H9 (cell line): ENCODE results near the gene UQCRC2. TPM values are rescaled to one million over a fixed set of nuclear protein-coding genes. Genes with fewer than 3 reads are reported as not detected.

ENCODE experiments used
- DNase-seq: peaks from one replicate; pipeline ENCODE4 v3.0.0-alpha.2; 2017
- H2AFZ ChIP-seq: one replicate; pipeline ENCODE4 v1.6.1; 2013; ENCODE audit warnings: mild to moderate bottlenecking, low read length, control low read depth, moderate library complexity
- H2AK5ac ChIP-seq: 2 replicates; pipeline ENCODE4 v1.6.1; 2013; ENCODE audit warnings: low read length, control low read depth, mixed read lengths; ENCODE audit not compliant: insufficient read length
- H2BK120ac ChIP-seq: one replicate; pipeline ENCODE4 v1.6.1; 2013; ENCODE audit warnings: low read depth, mild to moderate bottlenecking, low read length, control low read depth, inconsistent platforms; ENCODE audit not compliant: poor library complexity, severe bottlenecking
- H2BK12ac ChIP-seq: 2 replicates; pipeline ENCODE4 v1.6.1; 2013; ENCODE audit warnings: low read length, control low read depth, mixed read lengths, low read depth; ENCODE audit not compliant: insufficient read length
- H2BK15ac ChIP-seq: 2 replicates; pipeline ENCODE4 v1.6.1; 2013; ENCODE audit warnings: low read depth, low read length, control low read depth
- H2BK20ac ChIP-seq: one replicate; pipeline ENCODE4 v1.6.1; 2013; ENCODE audit warnings: low read depth, mild to moderate bottlenecking, low read length, control low read depth, inconsistent platforms; ENCODE audit not compliant: poor library complexity, severe bottlenecking
- H2BK5ac ChIP-seq: 2 replicates; pipeline ENCODE4 v1.6.1; 2013; ENCODE audit warnings: low read length, control low read depth, mixed read lengths; ENCODE audit not compliant: insufficient read length
- H3K14ac ChIP-seq: 2 replicates; pipeline ENCODE4 v1.6.1; 2013; ENCODE audit warnings: low read length, control low read depth; ENCODE audit not compliant: insufficient read depth
- H3K18ac ChIP-seq: 2 replicates; pipeline ENCODE4 v1.6.1; 2013; ENCODE audit warnings: low read depth, mild to moderate bottlenecking, mixed read lengths, low read length, control low read depth; ENCODE audit not compliant: insufficient read length
- H3K23ac ChIP-seq: 2 replicates; pipeline ENCODE4 v1.6.1; 2013; ENCODE audit warnings: low read length, control low read depth, mixed read lengths, low read depth; ENCODE audit not compliant: insufficient read length
- H3K23me2 ChIP-seq: 2 replicates; pipeline ENCODE4 v1.6.1; 2013; ENCODE audit warnings: low read depth, mild to moderate bottlenecking, mixed read lengths, low read length, control low read depth; ENCODE audit not compliant: insufficient read length, poor library complexity, severe bottlenecking
- H3K27ac ChIP-seq: 2 replicates; pipeline ENCODE4 v1.5.1; 2013; ENCODE audit warnings: low read length, control low read depth, mixed read lengths, low read depth; ENCODE audit not compliant: insufficient read length
- H3K27me3 ChIP-seq: 2 replicates; pipeline ENCODE4 v1.6.1; 2013; ENCODE audit warnings: low read length, control low read depth, inconsistent platforms; ENCODE audit not compliant: insufficient read depth
- H3K4ac ChIP-seq: 2 replicates; pipeline ENCODE4 v1.6.1; 2013; ENCODE audit warnings: low read depth, mild to moderate bottlenecking, control low read depth, inconsistent platforms, low read length, moderate library complexity
- H3K4me1 ChIP-seq: 2 replicates; pipeline ENCODE4 v1.6.1; 2013; ENCODE audit warnings: low read length, control low read depth, inconsistent platforms; ENCODE audit not compliant: insufficient read depth
- H3K4me2 ChIP-seq: 2 replicates; pipeline ENCODE4 v1.6.1; 2013; ENCODE audit warnings: low read length, control low read depth, mixed read lengths; ENCODE audit not compliant: insufficient read length, insufficient read depth
- H3K56ac ChIP-seq: 2 replicates; pipeline ENCODE4 v1.6.1; 2013; ENCODE audit warnings: low read depth, mild to moderate bottlenecking, mixed read lengths, low read length, control low read depth; ENCODE audit not compliant: insufficient read length
- H3K79me1 ChIP-seq: 2 replicates; pipeline ENCODE4 v1.6.1; 2013; ENCODE audit warnings: low read depth, mild to moderate bottlenecking, moderate library complexity, low read length, control low read depth, inconsistent platforms; ENCODE audit not compliant: insufficient read depth, poor library complexity, severe bottlenecking
- H3K79me2 ChIP-seq: 2 replicates; pipeline ENCODE4 v1.6.1; 2013; ENCODE audit warnings: low read length, control low read depth, inconsistent platforms; ENCODE audit not compliant: insufficient read depth
- H3K9ac ChIP-seq: 2 replicates; pipeline ENCODE4 v1.6.1; 2013; ENCODE audit warnings: low read length, control low read depth, mixed read lengths; ENCODE audit not compliant: insufficient read length; ENCODE audit errors: extremely low read depth
- H3K9me3 ChIP-seq: one replicate; pipeline ENCODE4 v1.6.1; 2013; ENCODE audit warnings: low read depth, low read length, inconsistent platforms; ENCODE audit not compliant: control insufficient read depth
- H3T11ph ChIP-seq: one replicate; pipeline ENCODE4 v1.6.1; 2013; ENCODE audit warnings: mild to moderate bottlenecking, low read length, control low read depth, inconsistent platforms
- H4K20me1 ChIP-seq: one replicate; pipeline ENCODE4 v1.6.1; 2013; ENCODE audit not compliant: control insufficient read depth, insufficient read length, insufficient read depth
- H4K5ac ChIP-seq: 2 replicates; pipeline ENCODE4 v1.6.1; 2013; ENCODE audit warnings: low read depth, mild to moderate bottlenecking, mixed read lengths, low read length, control low read depth; ENCODE audit not compliant: insufficient read length
- H4K8ac ChIP-seq: replicated peaks from 2 replicates; pipeline ENCODE4 v1.6.1; 2013; ENCODE audit warnings: low read length, control low read depth, mixed read lengths, low read depth; ENCODE audit not compliant: insufficient read length
- H4K91ac ChIP-seq: 2 replicates; pipeline ENCODE4 v1.6.1; 2013; ENCODE audit warnings: low read depth, mild to moderate bottlenecking, moderate library complexity, mixed read lengths, low read length, control low read depth; ENCODE audit not compliant: insufficient read length
- H3K27ac Mint-ChIP-seq, 3 experiments: 2 replicates in 2 of 3; 3 replicates in 1 of 3; pipeline ENCODE4 v1.8.0; 2020 to 2021; ENCODE audit warnings: mixed read lengths in 3 of 3, mild to moderate bottlenecking in 1 of 3, moderate library complexity in 1 of 3
- H3K27me3 Mint-ChIP-seq: 2 replicates; pipeline ENCODE4 v1.8.0; 2021; ENCODE audit warnings: low read depth, mild to moderate bottlenecking, moderate library complexity, mixed read lengths
- H3K36me3 Mint-ChIP-seq, 3 experiments: 2 replicates in 2 of 3; 3 replicates in 1 of 3; pipeline ENCODE4 v1.8.0; 2020 to 2021; ENCODE audit warnings: low read depth in 3 of 3, mixed read lengths in 3 of 3; ENCODE audit not compliant: insufficient read depth in 1 of 3
- H3K4me1 Mint-ChIP-seq, 2 experiments: 2 replicates each; pipeline ENCODE4 v1.8.0; 2020; ENCODE audit warnings: mixed read lengths in 2 of 2
- H3K4me3 Mint-ChIP-seq, 2 experiments: 2 replicates in 1 of 2; 3 replicates in 1 of 2; pipeline ENCODE4 v1.8.0; 2020 to 2021; ENCODE audit warnings: mild to moderate bottlenecking in 2 of 2, mixed read lengths in 2 of 2, moderate library complexity in 1 of 2
- H3K9me3 Mint-ChIP-seq, 2 experiments: 2 replicates in 1 of 2; 3 replicates in 1 of 2; pipeline ENCODE4 v1.8.0; 2020; ENCODE audit warnings: mild to moderate bottlenecking in 2 of 2, mixed read lengths in 2 of 2, moderate library complexity in 1 of 2
- WGBS: extraction: QIAGEN DNeasy Blood & Tissue Kit; methylation state at CpG from one replicate; pipeline ENCODE4 v1.1.7; 2013; ENCODE audit warnings: missing lambda C conversion rate, low lambda C conversion rate, mixed read lengths; ENCODE audit not compliant: insufficient read length; ENCODE audit errors: extremely low coverage; 5-methylcytosine and 5-hydroxymethylcytosine counted together
- total RNA-seq: library from RNA; stranded (reverse); gene quantifications from 2 replicates; pipeline ENCODE4 v1.2.1, GENCODE V29; 2021
- TF ChIP-seq, protein P1 (sequence below): fragments of 200-600 bp; sonication (generic); conservative IDR thresholded peaks from 3 replicates; pipeline ENCODE4 v1.8.0; 2021; ENCODE audit warnings: antibody characterized with exemption, mild to moderate bottlenecking

The UQCRC2 gene
- total RNA-seq, 1 experiment from 2014 or later: 228 TPM

DNA sequence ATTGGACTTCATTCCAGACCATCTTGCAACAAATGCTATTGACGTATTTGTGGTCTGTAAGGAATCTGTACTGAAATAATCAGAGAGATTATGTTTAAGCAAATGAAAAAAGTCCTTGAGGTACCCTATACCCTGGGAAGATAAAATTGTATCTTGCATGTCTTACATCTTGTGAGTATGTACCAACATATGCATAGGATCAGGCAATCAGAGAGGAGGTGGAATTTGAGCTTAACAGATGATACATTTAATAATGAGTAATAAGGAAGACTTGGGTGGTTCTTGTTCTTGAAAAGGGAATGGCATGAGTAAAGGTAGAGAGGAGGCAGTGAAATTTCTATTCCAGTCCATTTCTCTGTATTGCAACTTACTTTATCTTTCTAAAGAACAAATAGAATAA, 65.4 kb downstream of the UQCRC2 start:
- no peak overlapping the region for H2BK15ac ChIP-seq
- H2BK120ac ChIP-seq: no peak overlapping the region
- H3K27ac Mint-ChIP-seq: no peak overlapping the region
- H2BK20ac ChIP-seq: no peak overlapping the region
- no peaks in the 10 kb centered on the region for H3K23me2 ChIP-seq
- no peaks in the 10 kb centered on the region for H3K36me3 Mint-ChIP-seq
- DNase-seq: no peak
- TF ChIP-seq, protein P1, sequence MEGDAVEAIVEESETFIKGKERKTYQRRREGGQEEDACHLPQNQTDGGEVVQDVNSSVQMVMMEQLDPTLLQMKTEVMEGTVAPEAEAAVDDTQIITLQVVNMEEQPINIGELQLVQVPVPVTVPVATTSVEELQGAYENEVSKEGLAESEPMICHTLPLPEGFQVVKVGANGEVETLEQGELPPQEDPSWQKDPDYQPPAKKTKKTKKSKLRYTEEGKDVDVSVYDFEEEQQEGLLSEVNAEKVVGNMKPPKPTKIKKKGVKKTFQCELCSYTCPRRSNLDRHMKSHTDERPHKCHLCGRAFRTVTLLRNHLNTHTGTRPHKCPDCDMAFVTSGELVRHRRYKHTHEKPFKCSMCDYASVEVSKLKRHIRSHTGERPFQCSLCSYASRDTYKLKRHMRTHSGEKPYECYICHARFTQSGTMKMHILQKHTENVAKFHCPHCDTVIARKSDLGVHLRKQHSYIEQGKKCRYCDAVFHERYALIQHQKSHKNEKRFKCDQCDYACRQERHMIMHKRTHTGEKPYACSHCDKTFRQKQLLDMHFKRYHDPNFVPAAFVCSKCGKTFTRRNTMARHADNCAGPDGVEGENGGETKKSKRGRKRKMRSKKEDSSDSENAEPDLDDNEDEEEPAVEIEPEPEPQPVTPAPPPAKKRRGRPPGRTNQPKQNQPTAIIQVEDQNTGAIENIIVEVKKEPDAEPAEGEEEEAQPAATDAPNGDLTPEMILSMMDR: no peak
- H3K14ac ChIP-seq: no peak overlapping the region
- no peak overlapping the region for H3K4me2 ChIP-seq
- H4K91ac ChIP-seq: no peak overlapping the region
- no peak overlapping the region for H3K4ac ChIP-seq
- H3K56ac ChIP-seq: no peak overlapping the region
- no peak overlapping the region for H3K23ac ChIP-seq
- H3K9ac ChIP-seq: no peak overlapping the region
- H3T11ph ChIP-seq: no peak overlapping the region
- H3K27me3 Mint-ChIP-seq: no peaks in the 10 kb centered on the region
- H3K79me1 ChIP-seq: no peaks in the 10 kb centered on the region
- no peak overlapping the region for H2AK5ac ChIP-seq
- no peaks in the 10 kb centered on the region for H4K20me1 ChIP-seq
- no CpG with 5 or more reads among the region's 1 CpG for WGBS
- peaks cover 3% of the 10 kb centered on the region in 2 experiments; a peak in 2 of 4 replicates for H3K4me1 Mint-ChIP-seq
- H4K5ac ChIP-seq: no peak overlapping the region
- H3K79me2 ChIP-seq: 0 out of 2 replicates have a peak, but pooled peaks cover 1% of the 10 kb centered on the region
- H2BK5ac ChIP-seq: no peak overlapping the region
- no peak overlapping the region for H2BK12ac ChIP-seq
- no peaks in the 10 kb centered on the region for H3K4me1 ChIP-seq
- no peak overlapping the region for H2AFZ ChIP-seq
- H3K27ac ChIP-seq: no peak overlapping the region
- H3K9me3 Mint-ChIP-seq: no peaks in the 10 kb centered on the region
- no peaks in the 10 kb centered on the region for H3K27me3 ChIP-seq
- no peak overlapping the region for H4K8ac ChIP-seq
- H3K9me3 ChIP-seq: no peaks in the 10 kb centered on the region
- H3K18ac ChIP-seq: no peak overlapping the region
- H3K4me3 Mint-ChIP-seq: no peak overlapping the region
